ENCODE results near the gene TMC7. TPM values are rescaled to one million over a fixed set of nuclear protein-coding genes. Genes with fewer than 3 reads are reported as not detected.

The TMC7 gene
- total RNA-seq, 2 donors from 2014 or later = 1.2 to 1.6 TPM

DNA sequence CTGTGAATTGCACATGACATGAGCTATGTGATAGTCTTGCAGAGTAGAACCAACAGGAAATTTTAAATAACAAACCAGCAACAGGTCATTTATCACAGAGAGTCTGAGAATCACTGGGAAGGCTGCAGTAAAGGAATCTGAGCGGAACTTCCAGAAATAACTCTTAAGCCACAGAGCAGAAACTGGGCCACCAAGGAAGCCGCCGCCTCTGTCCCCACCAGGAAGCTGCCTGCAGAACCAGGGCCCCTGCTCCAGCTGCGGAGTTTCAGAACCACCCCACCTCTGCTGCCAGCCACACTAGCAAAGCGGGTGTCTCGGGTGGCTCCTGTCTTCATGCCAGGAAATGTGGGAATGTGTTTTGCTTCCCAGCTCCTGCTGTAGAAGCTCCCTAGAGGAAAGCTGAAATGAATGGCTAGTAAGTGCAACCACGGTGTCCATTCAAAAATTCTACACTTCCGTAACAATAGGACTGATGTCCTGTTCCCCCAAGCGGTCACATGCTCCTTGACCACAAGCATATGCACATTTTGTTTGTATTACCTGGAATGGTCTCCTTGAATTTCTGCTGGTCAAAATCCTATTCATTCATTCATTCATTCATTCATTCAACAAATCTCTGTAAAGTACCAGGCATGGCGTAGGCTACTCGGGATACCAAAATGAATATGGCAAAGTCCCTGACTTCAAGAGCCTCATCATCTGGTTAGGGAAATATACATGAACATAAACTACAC is 122.3 kb downstream of the TMC7 start:
- no peak for DNase-seq (ENCODE audit: low spot score)
- intact Hi-C loops (cut with DNase I) = no loop called here

DNA sequence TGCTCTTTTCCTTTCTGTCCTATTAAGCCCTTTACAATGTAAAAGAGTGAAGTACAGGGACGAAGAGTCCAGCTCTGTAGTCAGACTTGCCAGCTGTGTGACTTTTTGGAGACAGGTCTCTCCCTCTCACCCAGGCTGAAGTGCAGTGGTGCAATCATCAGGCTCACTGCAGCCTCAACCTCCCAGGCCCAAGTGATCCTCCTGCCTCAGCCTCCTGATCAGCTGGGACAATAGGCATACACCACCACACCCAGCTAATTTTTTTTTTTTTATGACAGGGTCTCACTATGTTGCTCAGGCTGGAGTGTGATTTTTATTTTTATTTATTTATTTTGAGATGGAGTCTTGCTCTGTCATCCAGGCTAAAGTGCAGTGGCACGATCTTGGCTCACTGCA is 122.9 kb downstream of the TMC7 start:
- no peak for DNase-seq (ENCODE audit: low spot score)
- intact Hi-C loops (cut with DNase I) = no loop called here

DNA sequence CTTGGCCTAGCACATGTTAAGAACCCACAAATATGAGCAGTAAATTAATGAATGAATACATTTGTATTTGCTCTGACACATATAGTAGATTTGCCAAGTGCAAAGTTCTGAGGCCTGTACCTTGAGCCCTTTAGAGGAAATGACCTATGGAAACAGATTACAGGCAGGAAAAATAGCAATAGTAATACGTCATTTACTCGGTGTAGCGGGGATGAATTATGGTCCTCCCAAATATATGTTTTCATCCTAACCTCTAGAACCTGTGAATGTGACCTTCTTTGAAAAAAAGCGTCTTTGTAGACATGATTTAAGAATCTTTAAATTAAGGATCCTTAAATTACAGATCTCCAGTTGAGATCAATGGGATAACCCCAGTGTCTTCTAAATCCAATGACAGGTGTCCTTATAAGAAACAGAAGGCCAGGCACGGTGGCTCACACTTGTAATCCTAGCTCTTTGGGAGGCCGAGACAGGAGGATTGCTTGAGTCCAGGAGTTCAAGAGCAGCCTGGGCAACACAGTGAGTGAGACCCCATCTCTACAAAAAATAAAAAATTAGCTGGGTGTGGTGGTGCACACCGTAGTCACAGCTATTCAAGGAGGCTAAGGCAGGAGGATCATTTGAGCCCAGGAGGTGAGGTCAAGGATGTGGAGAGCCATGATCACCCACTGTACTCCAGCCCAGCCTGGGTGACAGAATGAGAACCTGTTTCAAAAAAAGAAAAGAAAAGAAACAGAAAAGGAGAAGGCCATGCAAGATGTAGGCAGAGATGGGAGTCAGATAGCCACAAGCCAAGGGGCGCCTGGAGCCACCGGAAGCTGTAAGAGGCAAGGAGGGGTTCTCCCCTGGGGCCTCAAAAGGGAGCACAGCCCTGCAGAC is 124.9 kb downstream of the TMC7 start:
- DNase-seq (ENCODE audit: low spot score) = no peak

DNA sequence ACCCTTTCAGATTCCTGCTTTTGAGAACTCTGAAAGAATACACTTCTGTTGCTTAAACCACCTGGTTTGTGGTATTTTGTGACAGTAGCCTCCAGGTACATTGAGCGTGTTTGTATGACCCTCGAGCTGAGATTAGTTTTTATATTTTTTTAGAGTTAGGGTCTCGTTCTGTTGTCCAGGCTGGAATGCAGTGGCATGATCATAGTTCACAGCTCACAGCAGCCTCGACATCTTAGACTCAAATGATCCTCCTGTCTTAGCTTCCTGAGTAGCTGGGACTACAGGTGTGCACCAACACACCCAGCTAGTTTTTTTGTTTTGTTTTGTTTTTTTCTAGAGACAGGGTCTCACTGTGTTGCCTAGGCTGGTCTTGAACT is 125.5 kb downstream of the TMC7 start:
- no peak for DNase-seq (ENCODE audit: low spot score)
- intact Hi-C loops (cut with DNase I) = no loop called here

More for the DNA sequence above, 124.9 kb downstream of the TMC7 start:
- intact Hi-C loops (cut with DNase I) = no loop called here

DNA sequence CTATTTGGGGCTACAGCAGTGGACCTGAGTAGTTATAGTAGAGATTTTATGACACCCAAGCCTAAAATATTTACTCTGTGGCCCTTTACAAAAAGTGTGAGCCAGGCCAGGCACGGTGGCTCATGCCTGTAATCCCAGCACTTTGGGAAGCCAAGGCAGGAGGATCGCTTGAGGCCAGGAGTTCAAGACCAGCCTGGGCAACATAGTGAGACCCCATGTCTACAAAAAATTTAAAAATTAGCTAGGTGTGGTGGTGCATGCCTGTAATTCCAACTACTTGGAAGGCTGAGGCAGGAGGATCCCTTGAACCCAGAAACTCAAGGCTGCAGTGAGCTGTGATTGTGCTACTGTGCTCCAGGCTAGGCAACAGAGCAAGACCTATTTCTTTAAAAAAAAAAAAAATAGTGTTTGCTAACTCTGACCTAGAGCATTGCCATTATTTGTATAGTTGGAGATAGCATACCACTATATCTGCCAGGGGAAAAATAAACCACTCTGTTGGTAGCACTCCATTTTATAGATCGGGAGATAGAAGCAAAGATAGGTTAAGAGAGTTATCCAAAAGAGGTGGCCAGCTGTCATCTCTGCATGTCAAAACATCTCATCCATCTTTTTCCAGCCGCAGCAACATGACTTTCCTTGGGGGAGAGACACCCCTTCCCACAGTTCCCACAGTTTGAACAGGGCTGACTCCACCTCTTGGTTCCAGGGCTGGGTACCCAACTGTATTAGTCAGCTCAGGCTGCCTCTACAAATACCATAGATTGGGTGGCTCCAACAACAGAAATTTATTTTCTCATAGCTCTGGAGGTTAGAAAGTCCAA is 127.0 kb downstream of the TMC7 start:
- intact Hi-C loops (cut with DNase I) = no loop called here
- DNase-seq (ENCODE audit: low spot score) = no peak

DNA sequence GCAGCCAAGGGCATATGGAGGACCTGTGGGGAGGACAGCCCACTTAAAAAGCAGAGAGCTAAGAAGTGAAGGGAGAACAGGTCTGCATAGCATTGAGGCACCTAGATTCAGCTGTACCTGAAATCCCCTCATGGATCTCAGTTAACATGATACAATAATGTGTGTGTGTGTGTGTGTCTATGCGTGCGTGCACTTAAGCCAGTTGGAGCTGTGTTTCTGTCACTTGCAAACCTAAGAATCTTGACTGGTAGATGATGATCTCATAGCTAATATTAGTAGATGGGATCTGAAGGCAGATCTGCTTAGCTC is 128.3 kb downstream of the TMC7 start:
- no peak for DNase-seq (ENCODE audit: low spot score)
- intact Hi-C loops (cut with DNase I) = no loop called here

Other genes with a start within 250 kb of the TMC7 start
- 1,000 to 10,000 TPM; 1,309 to 1,350 TPM for gene RPS15A, start 193.6 kb upstream of the TMC7 start, total RNA-seq
- gene ARL6IP1, start 182.4 kb upstream of the TMC7 start, total RNA-seq = 10 to 100 TPM; 51.9 to 56.7 TPM
- 10 to 100 TPM; 71.7 to 81.3 TPM for gene SMG1, start 57.5 kb upstream of the TMC7 start, total RNA-seq
- gene COQ7, start 83.7 kb downstream of the TMC7 start, total RNA-seq = 10 to 100 TPM; 16.7 to 22.4 TPM
- gene ITPRIPL2, start 130.0 kb downstream of the TMC7 start, total RNA-seq = 100 to 1,000 TPM in 1 of 2 donors, 10 to 100 TPM in 1; 68.1 to 106 TPM
- gene SYT17, start 184.3 kb downstream of the TMC7 start, total RNA-seq = 1 to 10 TPM; 1.2 to 2.8 TPM